ENCODE data around the gene YLPM1.

The YLPM1 gene

GRCh38 chr14:74836251-74836960 lies 73.3 kb downstream of the YLPM1 start:
- H3K4me1 ChIP-seq (ENCODE audit: insufficient read depth, poor library complexity, severe bottlenecking): no peaks in the 10 kb centered on the region
- TF ChIP-seq CTCF (IDR thresholded peaks at IDR 0.05; ENCODE audit: poor library complexity, severe bottlenecking): no peak

GRCh38 chr14:74838166-74838565 lies 75.0 kb downstream of the YLPM1 start:
- Histone ChIP-seq H3K27me3 (ENCODE audit: insufficient read depth, poor library complexity, severe bottlenecking) (no peaks in the 10 kb centered on the region), H3K9me3 (ENCODE audit: severe bottlenecking) (no peaks in the 10 kb centered on the region), H3K4me3 (ENCODE audit: severe bottlenecking) (no peak overlapping the region), H3K36me3 (ENCODE audit: low read depth) (peaks cover 46% of the 10 kb centered on the region), H3K4me1 (ENCODE audit: insufficient read depth, poor library complexity, severe bottlenecking) (peaks cover 1% of the 10 kb centered on the region), H3K27ac (ENCODE audit: poor library complexity, severe bottlenecking) (no peak overlapping the region)
- no peak for ATAC-seq (ENCODE audit: low read depth)
- no peak for DNase-seq (ENCODE audit: low spot score)
- TF ChIP-seq CTCF (IDR thresholded peaks at IDR 0.05; ENCODE audit: poor library complexity, severe bottlenecking): no peak

More at GRCh38 chr14:74836251-74836960, 73.3 kb downstream of the YLPM1 start:
- Histone ChIP-seq H3K9me3 (ENCODE audit: severe bottlenecking) (no peaks in the 10 kb centered on the region), H3K27ac (ENCODE audit: poor library complexity, severe bottlenecking) (no peak overlapping the region), H3K27me3 (ENCODE audit: insufficient read depth, poor library complexity, severe bottlenecking) (no peaks in the 10 kb centered on the region), H3K36me3 (ENCODE audit: low read depth) (peaks cover 64% of the 10 kb centered on the region), H3K4me3 (ENCODE audit: severe bottlenecking) (no peak overlapping the region)
- no peak for ATAC-seq (ENCODE audit: low read depth)
- no peak for DNase-seq (ENCODE audit: low spot score)

GRCh38 chr14:74840603-74841030 lies 77.5 kb downstream of the YLPM1 start:
- no peak for ATAC-seq (ENCODE audit: low read depth)

GRCh38 chr14:74841230-74842207 lies 78.4 kb downstream of the YLPM1 start:
- H3K4me1 ChIP-seq (ENCODE audit: insufficient read depth, poor library complexity, severe bottlenecking): peaks cover 4% of the 10 kb centered on the region
- H3K27ac ChIP-seq (ENCODE audit: poor library complexity, severe bottlenecking): no peak overlapping the region
- ATAC-seq (ENCODE audit: low read depth): no peak
- H3K27me3 ChIP-seq (ENCODE audit: insufficient read depth, poor library complexity, severe bottlenecking): no peaks in the 10 kb centered on the region
- no peak for DNase-seq (ENCODE audit: low spot score)
- H3K4me3 ChIP-seq (ENCODE audit: severe bottlenecking): no peak overlapping the region
- no peak for TF ChIP-seq CTCF (IDR thresholded peaks at IDR 0.05; ENCODE audit: poor library complexity, severe bottlenecking)
- H3K9me3 ChIP-seq (ENCODE audit: severe bottlenecking): no peaks in the 10 kb centered on the region
- peaks cover 24% of the 10 kb centered on the region for H3K36me3 ChIP-seq (ENCODE audit: low read depth)

More at GRCh38 chr14:74840603-74841030, 77.5 kb downstream of the YLPM1 start:
- no peak for TF ChIP-seq CTCF (IDR thresholded peaks at IDR 0.05; ENCODE audit: poor library complexity, severe bottlenecking)
- DNase-seq (ENCODE audit: low spot score): no peak
- no peaks in the 10 kb centered on the region for H3K27me3 ChIP-seq (ENCODE audit: insufficient read depth, poor library complexity, severe bottlenecking)
- H3K27ac ChIP-seq (ENCODE audit: poor library complexity, severe bottlenecking): no peak overlapping the region
- no peaks in the 10 kb centered on the region for H3K9me3 ChIP-seq (ENCODE audit: severe bottlenecking)
- H3K4me1 ChIP-seq (ENCODE audit: insufficient read depth, poor library complexity, severe bottlenecking): peaks cover 4% of the 10 kb centered on the region
- H3K4me3 ChIP-seq (ENCODE audit: severe bottlenecking): no peak overlapping the region
- H3K36me3 ChIP-seq (ENCODE audit: low read depth): peaks cover 32% of the 10 kb centered on the region

Measured in RWPE2 (cell line).